GM21367 (cell line): ENCODE measurements around the gene EPHB3.
"Not testable (repeated sequence)": the region's sequence is repeated elsewhere in the genome, so short reads cannot be mapped to it uniquely, and the experiment has no call there.

ENCODE experiments used
- ATAC-seq: cut with Tn5 transposase; IDR thresholded peaks from one replicate; pipeline ENCODE4 v1.9.1; 2021; ENCODE audit not compliant: unreplicated experiment

EPHB3 gene

DNA sequence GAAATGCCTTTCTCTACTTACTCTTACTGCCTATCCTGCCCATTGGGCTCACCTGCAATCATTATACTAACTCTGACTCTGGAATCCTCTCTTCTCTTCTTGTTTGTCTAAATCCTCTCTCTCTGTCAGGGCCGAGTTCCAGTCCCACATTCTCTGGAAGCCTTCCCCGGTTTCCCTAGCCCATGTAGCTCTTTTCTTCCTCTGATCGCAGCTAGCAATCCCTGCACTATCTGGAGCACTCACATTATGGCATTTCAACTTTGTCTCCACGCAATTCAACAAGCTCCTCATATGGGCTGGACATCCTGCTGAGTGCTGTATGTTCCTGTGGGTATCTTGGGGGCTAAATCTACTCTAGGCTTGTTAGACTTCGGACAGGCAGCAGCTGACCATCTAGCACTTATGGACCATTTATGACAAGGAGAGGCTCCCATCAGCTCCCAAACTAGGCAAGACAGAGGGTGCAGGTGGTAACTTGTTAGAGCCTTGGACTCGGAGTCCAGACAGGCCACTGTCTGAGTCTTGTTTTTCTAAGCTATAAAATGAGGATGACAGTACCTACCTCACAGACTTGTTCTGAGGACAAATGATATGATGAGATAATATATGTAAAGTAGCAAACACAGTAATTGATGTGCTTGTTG lies 58.3 kb downstream of the EPHB3 start:
- ATAC-seq = no peak

DNA sequence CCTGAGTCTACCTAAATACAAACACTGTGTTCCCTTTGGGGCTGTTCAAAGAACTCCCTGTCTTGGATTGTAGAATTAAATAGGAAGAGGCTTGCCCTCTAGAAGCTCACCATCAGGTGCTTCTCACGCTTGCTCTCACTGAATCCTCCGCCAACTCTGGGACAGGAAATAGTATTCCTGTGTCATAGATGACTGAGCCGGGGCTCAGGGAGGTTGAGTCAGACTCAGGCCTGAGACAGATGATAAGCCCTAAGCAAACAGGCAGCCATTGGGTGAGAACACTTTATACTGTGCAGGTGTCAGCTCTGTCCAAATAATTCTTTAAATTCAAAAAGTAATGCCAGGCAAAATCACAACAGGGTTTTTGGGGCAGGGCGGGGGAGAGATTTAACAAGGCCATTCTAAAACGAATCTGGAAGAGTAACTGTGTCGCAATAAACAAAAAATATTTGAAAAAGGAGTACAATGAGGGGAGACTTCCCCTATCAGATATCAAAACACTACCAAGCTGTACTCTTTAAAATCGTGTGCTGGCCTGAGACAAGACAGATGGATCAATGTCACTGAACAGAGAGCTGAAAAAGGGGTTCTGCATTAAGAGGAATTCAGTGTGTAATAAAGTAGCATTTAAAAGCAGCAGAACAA lies 59.0 kb downstream of the EPHB3 start:
- no peak for ATAC-seq

DNA sequence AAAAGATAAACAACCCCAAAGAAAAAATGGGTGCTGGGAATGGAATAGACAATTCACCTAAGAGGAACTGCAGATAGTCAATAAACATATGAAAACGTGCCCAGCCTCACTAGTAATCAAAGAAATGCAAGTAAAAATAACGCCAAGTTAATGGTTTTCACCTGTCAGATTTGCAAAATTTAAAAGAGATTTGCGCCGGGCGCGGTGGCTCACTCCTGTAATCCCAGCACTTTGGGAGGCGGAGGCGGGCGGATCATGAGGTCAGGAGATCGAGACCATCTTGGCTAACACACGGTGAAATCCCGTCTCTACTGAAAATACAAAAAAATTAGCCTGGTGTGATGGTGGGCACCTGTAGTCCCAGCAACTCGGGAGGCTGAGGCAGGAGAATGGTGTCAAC lies 60.6 kb downstream of the EPHB3 start:
- ATAC-seq = not testable (repeated sequence)

DNA sequence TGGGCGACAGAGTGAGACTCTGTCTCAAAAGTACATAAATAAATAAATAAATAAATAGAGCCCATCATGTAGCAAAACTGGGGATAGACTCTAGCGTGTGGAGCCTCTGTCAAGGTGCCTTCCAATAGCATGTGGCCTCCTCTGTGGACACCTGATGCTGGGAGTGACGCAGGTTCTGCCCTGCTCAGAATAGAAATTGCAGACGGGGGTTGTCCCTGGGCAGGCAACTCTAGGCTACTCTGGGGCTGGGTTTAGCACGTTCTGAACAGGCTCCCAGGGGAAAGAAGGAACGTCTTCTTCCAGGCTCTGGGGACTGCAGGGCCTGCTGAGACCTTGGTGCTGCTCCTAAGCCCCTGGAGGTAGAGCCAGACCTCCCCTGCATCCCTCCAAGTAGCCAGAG lies 65.3 kb downstream of the EPHB3 start:
- ATAC-seq = no peak

DNA sequence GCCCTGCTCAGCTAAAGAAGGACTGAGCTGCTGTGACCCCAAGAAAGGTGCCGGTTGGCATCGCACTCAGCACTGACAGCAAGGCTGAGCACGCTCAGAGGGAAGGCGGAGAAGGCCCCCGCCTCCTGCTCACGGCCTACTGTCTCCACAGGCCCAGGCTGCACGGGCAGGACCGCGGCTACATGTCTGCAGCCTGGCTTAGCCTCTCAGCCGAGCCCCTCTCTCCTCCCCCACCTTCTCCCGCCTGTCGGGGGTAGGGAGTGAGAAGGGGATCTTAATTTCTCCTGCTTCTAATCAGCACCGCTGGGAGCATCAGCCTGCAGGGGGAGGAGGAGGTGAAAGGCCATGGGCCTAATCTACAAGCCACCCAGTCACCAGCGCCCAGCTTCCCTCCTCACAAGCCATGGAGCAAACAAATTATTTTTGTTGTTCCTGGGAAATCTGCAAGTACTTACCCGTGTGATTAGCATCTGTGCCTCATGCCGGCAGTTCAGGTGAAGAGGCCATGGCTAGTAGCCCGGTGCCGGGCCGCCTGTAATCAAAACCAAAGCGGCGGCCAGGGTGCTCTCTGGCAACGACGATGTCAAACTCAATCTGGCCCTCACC lies 68.1 kb downstream of the EPHB3 start:
- ATAC-seq = no peak

DNA sequence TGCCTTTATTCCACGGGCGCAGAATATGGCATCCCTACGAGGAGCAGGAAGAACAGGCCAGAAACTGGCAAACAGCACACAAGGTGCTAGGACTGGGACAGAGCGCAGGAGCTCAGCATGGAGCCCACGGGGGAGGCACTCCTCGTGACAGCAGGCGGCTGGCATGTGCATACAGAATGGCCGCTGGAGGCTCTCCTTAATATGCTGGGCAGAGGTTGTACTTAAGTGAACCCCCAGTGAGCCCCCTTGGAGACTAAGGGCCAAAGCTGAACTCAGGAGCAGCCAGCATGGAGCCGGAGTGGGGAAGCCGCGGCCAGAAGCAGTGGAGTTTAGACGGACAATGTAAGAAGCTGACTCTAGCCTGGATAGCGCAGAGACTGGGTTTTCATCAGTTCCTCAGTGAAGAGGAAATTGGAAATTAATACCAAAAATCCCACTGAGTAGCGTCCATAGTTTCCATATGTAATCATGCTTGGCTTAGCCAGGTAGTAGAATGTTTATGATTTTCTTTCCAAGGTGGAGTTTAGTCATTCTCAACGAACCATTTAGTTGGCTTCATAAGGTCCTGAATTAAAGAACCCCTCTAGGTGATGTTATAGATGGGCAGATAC lies 69.4 kb downstream of the EPHB3 start:
- ATAC-seq = no peak

DNA sequence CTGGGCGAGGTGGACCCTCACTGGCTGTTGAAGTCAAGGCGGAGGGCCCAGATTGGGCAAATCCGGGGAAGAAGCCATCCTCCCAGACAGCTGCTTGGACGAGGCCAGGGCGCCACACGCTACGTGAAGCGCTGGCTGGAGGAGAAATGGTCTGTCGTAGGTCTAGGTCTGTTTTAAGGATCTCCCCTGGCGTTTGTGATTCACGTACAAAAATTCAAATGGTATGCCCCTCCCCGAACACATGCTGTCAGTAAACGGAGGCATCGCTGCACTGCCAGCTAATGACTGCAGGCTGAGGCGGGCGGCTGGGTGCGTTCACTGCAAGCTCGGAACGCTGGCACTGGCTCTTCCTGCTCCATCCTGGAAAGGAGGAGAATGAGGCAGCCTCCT lies 69.9 kb downstream of the EPHB3 start:
- no peak for ATAC-seq
